Skeletal muscle tissue (tissue), 4 donors: Measurements from ENCODE around the gene PHKA1. TPM values are rescaled to one million over a fixed set of nuclear protein-coding genes. Genes with fewer than 3 reads are reported as not detected.
A peak's percentile ranks its signal among the peaks of the same experiment; 100 is the strongest.

Experiments
- H3K27ac ChIP-seq: one replicate; pipeline ENCODE4 v1.7.0; 2013; ENCODE audit warnings: mild to moderate bottlenecking, low read depth, low read length, inconsistent platforms
- H3K27me3 ChIP-seq, 3 donors: one replicate each; pipeline ENCODE4 v1.7.0; 2013; ENCODE audit warnings: low read length in 3 of 3; ENCODE audit not compliant: control insufficient read depth in 3 of 3, insufficient read depth in 3 of 3
- H3K36me3 ChIP-seq, 3 donors: one replicate each; pipeline ENCODE4 v1.7.0; 2013; ENCODE audit warnings: low read length in 3 of 3; ENCODE audit not compliant: control insufficient read depth in 3 of 3, insufficient read depth in 3 of 3
- H3K4me1 ChIP-seq, 3 donors: one replicate each; pipeline ENCODE4 v1.7.0; 2013; ENCODE audit warnings: low read length in 3 of 3, mild to moderate bottlenecking in 3 of 3; ENCODE audit not compliant: control insufficient read depth in 3 of 3, insufficient read depth in 3 of 3
- H3K4me3 ChIP-seq, 3 donors: one replicate each; pipeline ENCODE4 v1.7.0; 2013; ENCODE audit warnings: low read length in 3 of 3
- H3K9ac ChIP-seq, 3 donors: one replicate each; pipeline ENCODE4 v1.7.0; 2013; ENCODE audit warnings: low read length in 3 of 3, mild to moderate bottlenecking in 3 of 3, moderate library complexity in 2 of 3, low read depth in 1 of 3
- H3K9me3 ChIP-seq, 3 donors: one replicate each; pipeline ENCODE4 v1.7.0; 2013; ENCODE audit warnings: low read length in 3 of 3; ENCODE audit not compliant: control insufficient read depth in 3 of 3
- total RNA-seq: library from RNA; depleted of rRNA; stranded (reverse); fragments of >200 nt; gene quantifications from one replicate; pipeline ENCODE4 v1.2.3, GENCODE V29; 2014
- donor health status: Osteomylitis.

PHKA1 gene
- total RNA-seq, 1 donor from 2014 or later, result 2.6 TPM

GRCh38 chrX:72713130-72713529, 976 bp downstream of the PHKA1 start:
- Histone ChIP-seq H3K4me1 (peaks cover 0 to 6% (median 4%) of the 10 kb centered on the region in 3 donors), H3K4me3 (peak overlapping the region; percentile 75 to 77 (median 76)), H3K27me3 (no peaks in the 10 kb centered on the region), H3K27ac (peak overlapping the region; percentile 48), H3K9me3 (no peaks in the 10 kb centered on the region), H3K36me3 (no peaks in the 10 kb centered on the region), H3K9ac (peak overlapping the region; percentile 70 to 82 (median 71))

DNA sequence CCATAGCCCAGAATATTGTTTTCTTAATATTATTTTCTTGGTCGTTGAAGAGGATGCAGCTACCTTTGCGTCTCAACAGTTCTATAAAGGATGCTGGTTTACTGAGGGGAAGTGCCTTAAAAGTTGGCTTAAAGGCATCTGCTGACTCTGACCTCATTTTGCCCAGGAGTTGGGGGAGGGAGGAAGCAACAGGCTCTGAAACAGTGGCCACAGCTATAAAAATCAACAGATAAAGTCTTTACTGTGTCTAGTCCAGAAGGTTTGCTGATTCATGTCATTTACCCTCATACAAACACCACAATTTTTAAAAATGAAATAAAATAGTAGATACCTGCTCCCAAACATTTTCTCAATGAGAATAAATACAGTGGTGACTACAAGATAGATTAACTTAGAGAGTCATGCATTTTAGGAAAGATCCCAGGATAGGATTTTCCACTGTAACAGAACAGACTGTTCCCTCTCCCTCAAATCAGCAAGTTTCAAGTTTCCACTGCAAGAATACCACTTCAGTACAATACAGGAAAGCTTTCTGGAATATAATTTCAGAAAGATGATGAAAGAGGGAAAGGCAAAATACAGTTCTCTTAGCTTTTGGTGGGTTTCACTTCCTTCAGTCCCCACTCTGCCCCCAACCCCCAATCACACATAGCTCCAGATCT, 1.9 kb downstream of the PHKA1 start:
- H3K4me1 ChIP-seq, result peaks cover 0 to 6% (median 4%) of the 10 kb centered on the region in 3 donors
- H3K36me3 ChIP-seq, result no peaks in the 10 kb centered on the region
- no peaks in the 10 kb centered on the region for H3K9me3 ChIP-seq
- no peaks in the 10 kb centered on the region for H3K27me3 ChIP-seq
- peak overlapping the region; percentile 33 to 82 (median 45) for H3K9ac ChIP-seq
- H3K27ac ChIP-seq, result peak overlapping the region; percentile 51
- H3K4me3 ChIP-seq, result peak overlapping the region; percentile 48 to 77 (median 75)

DNA sequence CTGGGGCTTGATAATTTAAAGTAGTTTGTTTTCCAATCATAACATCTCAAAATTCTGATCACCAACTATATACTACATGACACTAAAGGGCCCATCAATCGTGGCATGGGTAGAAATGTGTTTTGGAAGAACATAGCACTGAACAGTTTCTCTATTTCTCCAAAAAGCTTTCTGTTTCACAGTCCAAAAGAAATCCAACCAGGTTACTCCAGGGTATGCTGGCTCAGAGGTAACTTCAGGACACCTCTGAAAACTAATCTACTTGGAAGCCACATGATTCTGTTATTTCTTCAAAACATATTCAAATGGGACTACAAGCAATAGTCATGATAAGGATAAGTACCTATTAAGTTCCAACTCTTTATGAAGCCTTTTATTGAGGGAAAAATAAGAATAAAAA, 8.3 kb downstream of the PHKA1 start:
- Histone ChIP-seq H3K27me3 (no peaks in the 10 kb centered on the region), H3K4me1 (peaks cover 0 to 4% (median 3%) of the 10 kb centered on the region in 3 donors), H3K9me3 (no peaks in the 10 kb centered on the region), H3K4me3 (no peak overlapping the region), H3K36me3 (no peaks in the 10 kb centered on the region), H3K9ac (no peak overlapping the region), H3K27ac (peak overlapping the region; percentile 58)

GRCh38 chrX:72705111-72705510, 9.0 kb downstream of the PHKA1 start:
- Histone ChIP-seq H3K27ac (peak overlapping the region; percentile 58), H3K9ac (no peak overlapping the region), H3K27me3 (no peaks in the 10 kb centered on the region), H3K36me3 (no peaks in the 10 kb centered on the region), H3K9me3 (no peaks in the 10 kb centered on the region), H3K4me3 (no peak overlapping the region), H3K4me1 (peaks cover 0 to 4% (median 3%) of the 10 kb centered on the region in 3 donors)

- H3K36me3 ChIP-seq, result no peaks in the 10 kb centered on the region
- H3K9ac ChIP-seq, result no peak overlapping the region
- peaks cover 0 to 6% (median 0%) of the 10 kb centered on the region in 3 donors for H3K4me1 ChIP-seq
- no peak overlapping the region for H3K4me3 ChIP-seq
- H3K27ac ChIP-seq, result no peak overlapping the region
- H3K27me3 ChIP-seq, result no peaks in the 10 kb centered on the region
- H3K9me3 ChIP-seq, result no peaks in the 10 kb centered on the region
These were observed 19.9 kb downstream of the PHKA1 start for GRCh38 chrX:72694170-72694569.

- Histone ChIP-seq H3K27me3 (no peaks in the 10 kb centered on the region), H3K4me3 (no peak overlapping the region), H3K27ac (no peak overlapping the region), H3K9me3 (no peaks in the 10 kb centered on the region), H3K36me3 (no peaks in the 10 kb centered on the region), H3K9ac (no peak overlapping the region), H3K4me1 (peaks cover 0 to 6% (median 0%) of the 10 kb centered on the region in 3 donors)
These were observed 20.6 kb downstream of the PHKA1 start for GRCh38 chrX:72693477-72693876.

DNA sequence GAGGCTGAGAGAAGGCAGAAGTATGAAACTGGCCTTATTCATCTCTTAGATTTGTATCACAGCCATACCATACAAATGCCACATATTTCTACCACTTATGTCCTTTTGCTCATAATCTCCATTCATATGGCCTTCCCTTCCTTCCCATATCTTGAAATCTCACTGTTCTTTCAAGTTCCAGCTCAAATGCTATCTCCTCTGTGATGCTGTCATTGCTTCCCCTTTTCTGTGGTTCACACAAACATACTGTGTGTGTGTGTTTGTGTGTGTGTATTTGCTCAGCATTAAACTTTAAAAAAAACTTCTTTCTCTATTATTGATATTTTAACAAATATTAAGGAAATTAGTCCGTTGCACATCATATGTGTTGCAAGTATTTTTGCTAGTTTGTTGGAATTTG, 26.7 kb downstream of the PHKA1 start:
- no peak overlapping the region for H3K27ac ChIP-seq
- H3K9ac ChIP-seq, result no peak overlapping the region
- H3K4me3 ChIP-seq, result no peak overlapping the region
- no peaks in the 10 kb centered on the region for H3K27me3 ChIP-seq
- no peaks in the 10 kb centered on the region for H3K4me1 ChIP-seq
- H3K9me3 ChIP-seq, result no peaks in the 10 kb centered on the region
- H3K36me3 ChIP-seq, result no peaks in the 10 kb centered on the region

- no peaks in the 10 kb centered on the region for H3K4me1 ChIP-seq
- H3K27ac ChIP-seq, result no peak overlapping the region
- no peaks in the 10 kb centered on the region for H3K27me3 ChIP-seq
- H3K9me3 ChIP-seq, result no peaks in the 10 kb centered on the region
- no peak overlapping the region for H3K4me3 ChIP-seq
- no peak overlapping the region for H3K9ac ChIP-seq
- H3K36me3 ChIP-seq, result no peaks in the 10 kb centered on the region
These were observed 28.2 kb downstream of the PHKA1 start for GRCh38 chrX:72685810-72686456.

DNA sequence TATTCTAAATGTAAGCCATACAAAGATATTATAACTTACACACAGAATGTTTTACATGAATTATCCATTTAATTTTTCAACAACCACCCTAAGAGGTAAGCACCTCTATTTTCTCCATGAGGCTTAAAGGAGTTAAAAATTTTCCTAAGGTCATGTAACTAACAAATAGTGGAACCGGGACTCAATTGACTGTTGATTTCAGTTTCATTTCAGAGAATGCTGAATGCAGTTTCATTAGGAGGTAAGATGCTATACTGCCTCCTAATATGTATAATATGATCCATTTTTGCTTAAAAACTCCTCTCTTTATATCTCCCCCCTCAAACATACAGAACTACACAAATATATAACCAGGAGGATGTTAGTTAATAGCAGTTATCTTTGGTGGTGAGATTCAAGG, 29.1 kb downstream of the PHKA1 start:
- H3K9ac ChIP-seq, result no peak overlapping the region
- no peaks in the 10 kb centered on the region for H3K4me1 ChIP-seq
- H3K27ac ChIP-seq, result no peak overlapping the region
- H3K36me3 ChIP-seq, result no peaks in the 10 kb centered on the region
- H3K9me3 ChIP-seq, result no peaks in the 10 kb centered on the region
- no peaks in the 10 kb centered on the region for H3K27me3 ChIP-seq
- no peak overlapping the region for H3K4me3 ChIP-seq

DNA sequence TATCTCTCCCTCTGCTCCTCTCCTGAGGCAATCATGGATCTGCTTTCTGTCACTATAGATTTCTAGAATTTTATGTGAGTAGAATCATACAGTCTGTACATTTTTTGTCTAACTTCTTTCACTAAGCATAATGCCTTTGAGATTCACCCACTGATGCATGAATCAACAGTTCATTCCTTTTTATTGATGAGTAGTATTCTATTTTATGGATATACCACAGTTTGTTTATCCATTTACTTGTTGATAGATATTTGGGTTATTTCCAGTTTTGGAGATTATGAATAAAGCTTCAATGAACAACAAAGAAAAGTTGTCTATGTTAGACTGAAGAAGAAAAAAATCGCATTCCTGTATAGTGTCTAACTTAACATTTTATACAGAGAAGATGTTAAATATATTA, 30.5 kb downstream of the PHKA1 start:
- Histone ChIP-seq H3K27ac (no peak overlapping the region), H3K36me3 (no peaks in the 10 kb centered on the region), H3K9me3 (no peaks in the 10 kb centered on the region), H3K9ac (no peak overlapping the region), H3K27me3 (no peaks in the 10 kb centered on the region), H3K4me3 (no peak overlapping the region), H3K4me1 (no peaks in the 10 kb centered on the region)
